Rectal smooth muscle tissue (tissue), 1 donor: ENCODE data around the gene MGRN1.

ENCODE experiments used
- H3K27ac ChIP-seq: one replicate; pipeline ENCODE4 v1.7.0; 2013; ENCODE audit warnings: low read depth, low read length, inconsistent platforms
- H3K27me3 ChIP-seq: one replicate; pipeline ENCODE4 v1.7.0; 2013; ENCODE audit warnings: low read length; ENCODE audit not compliant: control insufficient read depth, insufficient read depth
- H3K36me3 ChIP-seq: one replicate; pipeline ENCODE4 v1.7.0; 2013; ENCODE audit warnings: low read length; ENCODE audit not compliant: control insufficient read depth, insufficient read depth
- H3K4me1 ChIP-seq: one replicate; pipeline ENCODE4 v1.7.0; 2013; ENCODE audit warnings: low read length; ENCODE audit not compliant: control insufficient read depth, insufficient read depth
- H3K4me3 ChIP-seq: one replicate; pipeline ENCODE4 v1.7.0; 2013; ENCODE audit warnings: low read length
- H3K9ac ChIP-seq: one replicate; pipeline ENCODE4 v1.7.0; 2013; ENCODE audit warnings: low read length

The MGRN1 gene

DNA sequence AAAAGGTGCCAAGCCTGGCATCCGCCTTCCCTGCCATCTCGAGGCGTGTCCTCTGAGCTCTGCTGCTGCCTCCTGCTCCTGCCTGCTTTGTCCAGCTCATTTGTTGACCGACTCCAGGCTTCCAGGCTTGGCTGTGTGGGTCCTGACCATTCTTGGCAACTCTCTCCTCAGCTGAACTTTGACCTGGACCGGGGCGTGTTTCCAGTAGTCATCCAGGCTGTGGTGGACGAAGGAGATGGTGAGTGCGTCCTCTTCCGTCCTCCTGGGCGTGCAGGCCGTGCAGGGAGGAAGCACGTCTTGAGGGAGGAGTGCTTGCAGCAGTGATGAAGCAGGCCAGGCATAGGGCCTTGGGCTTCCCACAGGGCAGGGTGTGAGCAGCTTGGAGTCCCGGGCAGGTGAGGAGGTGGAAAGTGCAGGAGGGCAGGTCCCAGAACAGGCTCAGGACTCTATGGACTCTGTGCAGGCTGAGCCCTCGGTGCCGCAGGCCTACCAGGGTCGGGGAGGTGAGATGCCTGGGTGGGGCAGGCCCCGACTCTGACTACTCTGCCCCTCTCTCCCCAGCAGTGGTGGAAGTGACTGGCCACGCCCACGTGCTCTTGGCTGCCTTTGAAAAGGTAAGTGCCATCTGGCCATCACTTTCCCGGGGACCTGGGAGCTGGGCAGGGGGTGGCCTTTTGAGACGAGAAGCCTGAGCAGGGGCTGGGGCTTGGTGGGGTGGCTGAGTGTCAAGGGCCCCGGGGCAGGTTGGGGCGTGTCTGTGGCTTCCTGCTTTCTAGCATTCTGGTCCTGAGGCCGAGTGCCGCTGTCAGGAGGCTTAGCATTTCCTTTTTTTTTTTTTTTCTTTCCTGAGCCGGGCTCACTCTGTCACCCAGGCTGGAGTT lies 40.2 kb downstream of the MGRN1 start:
- H3K27me3 ChIP-seq = no peaks in the 10 kb centered on the region
- no peak overlapping the region for H3K27ac ChIP-seq
- H3K4me3 ChIP-seq = no peak overlapping the region
- H3K9ac ChIP-seq = no peak overlapping the region
- H3K36me3 ChIP-seq = peaks cover 27% of the 10 kb centered on the region
- H3K4me1 ChIP-seq = no peaks in the 10 kb centered on the region

DNA sequence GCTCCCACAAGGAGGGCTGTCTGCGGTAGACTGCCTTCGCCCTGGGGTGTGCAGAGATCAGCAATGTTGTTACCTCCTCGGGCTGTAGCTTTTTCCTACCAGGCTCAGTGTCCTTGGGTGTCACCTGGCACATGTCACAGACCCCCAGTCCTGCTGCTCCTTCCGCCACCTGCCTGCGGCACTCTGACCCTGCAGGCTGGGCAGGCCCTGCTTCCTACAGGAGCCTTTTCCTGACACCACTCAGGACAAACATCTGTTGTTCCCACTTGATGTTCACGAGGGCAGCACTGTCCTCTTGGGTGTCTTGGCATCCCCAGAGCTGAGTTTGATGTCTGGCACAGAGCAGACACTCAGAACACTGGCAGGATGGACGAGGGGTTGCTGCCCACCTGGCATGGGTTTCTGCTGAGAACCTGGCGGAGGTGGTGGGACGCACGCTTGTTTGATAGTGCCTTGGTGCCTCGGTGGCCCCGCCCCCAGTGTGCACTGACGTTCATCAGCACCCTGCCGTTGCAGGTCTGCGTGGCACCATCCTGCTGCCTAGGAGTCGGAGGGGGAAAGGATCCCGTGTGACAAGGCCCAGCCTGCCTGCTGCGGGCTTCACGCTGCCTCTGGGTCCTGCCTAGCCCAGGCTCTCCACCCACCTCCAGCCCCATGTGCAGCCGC lies 42.0 kb downstream of the MGRN1 start:
- no peak overlapping the region for H3K27ac ChIP-seq

DNA sequence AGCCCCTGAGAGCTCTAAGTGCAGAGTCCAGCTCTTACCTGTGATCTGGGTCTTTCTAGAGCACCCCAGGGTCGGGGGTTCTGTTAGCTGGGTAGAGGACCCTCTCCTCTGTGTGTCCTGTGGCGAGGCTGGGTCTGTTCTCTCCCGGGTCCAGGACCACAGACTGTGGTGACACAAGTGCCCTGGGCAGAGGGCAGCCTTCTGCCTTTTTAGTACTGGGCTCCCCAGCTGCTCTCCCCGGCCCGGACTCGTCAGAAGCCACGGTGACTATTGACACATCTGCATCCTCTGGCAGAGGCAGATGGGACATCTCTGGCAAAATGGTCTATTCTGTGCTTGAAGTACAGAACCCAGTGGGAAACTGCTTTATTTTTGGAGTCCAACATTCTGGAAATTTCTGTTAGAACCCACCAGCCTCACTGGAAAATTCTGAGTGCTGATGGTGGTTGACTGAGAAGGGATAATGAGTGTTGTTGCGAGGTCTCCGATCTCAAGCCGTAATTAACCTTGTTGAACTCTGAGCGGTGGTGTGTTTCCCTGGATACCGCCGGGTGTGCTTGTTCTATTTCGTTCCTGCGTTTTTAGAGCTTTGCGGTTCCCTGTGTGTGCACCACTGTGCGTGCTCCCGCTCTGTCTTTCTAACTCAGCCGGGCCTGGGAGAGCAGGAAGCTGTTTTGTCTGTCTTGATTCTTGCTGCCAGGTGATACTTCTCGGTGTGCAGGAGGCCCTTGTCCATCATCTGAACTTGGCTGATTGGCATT lies 42.8 kb downstream of the MGRN1 start:
- Histone ChIP-seq H3K27ac (no peak overlapping the region), H3K27me3 (no peaks in the 10 kb centered on the region), H3K4me3 (no peak overlapping the region), H3K36me3 (peaks cover 22% of the 10 kb centered on the region), H3K9ac (no peak overlapping the region), H3K4me1 (no peaks in the 10 kb centered on the region)

More for the DNA sequence above, 42.0 kb downstream of the MGRN1 start:
- Histone ChIP-seq H3K9ac (no peak overlapping the region), H3K27me3 (no peaks in the 10 kb centered on the region), H3K4me3 (no peak overlapping the region), H3K36me3 (peaks cover 22% of the 10 kb centered on the region), H3K4me1 (no peaks in the 10 kb centered on the region)

DNA sequence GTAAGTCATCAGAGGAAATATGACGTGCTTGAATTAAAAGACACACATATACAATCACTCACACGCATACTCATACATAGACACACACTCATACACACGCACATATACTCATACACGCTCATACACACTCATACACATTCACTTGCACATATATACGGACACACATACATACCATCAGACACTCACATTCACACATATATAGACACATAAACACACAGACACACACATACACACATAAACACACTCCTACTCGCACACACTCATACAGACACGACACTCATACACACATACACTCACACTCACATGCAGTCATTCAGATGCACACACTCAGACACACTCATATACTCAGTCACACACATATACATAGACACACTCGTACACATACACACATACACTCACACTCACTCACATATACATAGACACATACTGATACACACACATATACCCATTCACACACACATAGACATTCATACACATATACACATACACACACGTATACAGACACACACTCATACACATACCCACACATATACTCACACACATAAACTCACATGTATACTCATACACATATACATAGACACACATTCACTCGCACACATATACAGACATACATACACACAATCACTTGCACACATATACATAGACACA lies 43.8 kb downstream of the MGRN1 start:
- H3K4me1 ChIP-seq = no peaks in the 10 kb centered on the region
- no peak overlapping the region for H3K27ac ChIP-seq
- H3K36me3 ChIP-seq = peaks cover 25% of the 10 kb centered on the region
- no peaks in the 10 kb centered on the region for H3K27me3 ChIP-seq
- no peak overlapping the region for H3K9ac ChIP-seq
- no peak overlapping the region for H3K4me3 ChIP-seq

DNA sequence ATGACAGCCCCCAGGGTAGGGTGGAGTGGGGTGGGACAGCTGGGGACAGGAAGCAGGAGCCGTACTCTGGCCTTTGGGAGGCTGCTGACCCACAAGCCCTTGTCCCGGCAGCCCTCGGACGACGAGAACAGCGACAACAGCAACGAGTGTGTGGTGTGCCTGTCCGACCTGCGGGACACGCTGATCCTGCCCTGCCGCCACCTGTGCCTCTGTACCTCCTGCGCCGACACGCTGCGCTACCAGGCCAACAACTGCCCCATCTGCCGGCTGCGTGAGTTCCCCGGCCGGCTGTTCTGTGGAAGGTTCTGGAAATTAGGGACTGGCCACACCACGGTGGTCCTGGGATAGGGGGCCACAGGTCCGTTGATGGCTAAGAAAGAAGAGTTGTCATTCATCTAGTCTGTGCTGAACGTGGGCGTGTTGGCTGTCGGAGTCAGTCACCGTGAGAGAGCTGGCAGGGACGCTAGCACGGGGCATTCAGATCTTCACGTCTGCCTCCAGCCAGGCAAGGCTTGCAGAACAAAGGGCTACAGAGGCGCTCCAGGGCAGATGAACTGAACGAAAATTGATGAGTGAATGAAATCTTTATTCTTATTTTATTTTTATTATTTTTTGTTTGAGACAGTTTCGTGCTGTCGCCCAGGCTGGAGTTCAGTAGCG lies 48.9 kb downstream of the MGRN1 start:
- Histone ChIP-seq H3K9ac (no peak overlapping the region), H3K36me3 (peaks cover 17% of the 10 kb centered on the region), H3K27ac (no peak overlapping the region), H3K4me1 (no peaks in the 10 kb centered on the region), H3K4me3 (no peak overlapping the region), H3K27me3 (no peaks in the 10 kb centered on the region)

DNA sequence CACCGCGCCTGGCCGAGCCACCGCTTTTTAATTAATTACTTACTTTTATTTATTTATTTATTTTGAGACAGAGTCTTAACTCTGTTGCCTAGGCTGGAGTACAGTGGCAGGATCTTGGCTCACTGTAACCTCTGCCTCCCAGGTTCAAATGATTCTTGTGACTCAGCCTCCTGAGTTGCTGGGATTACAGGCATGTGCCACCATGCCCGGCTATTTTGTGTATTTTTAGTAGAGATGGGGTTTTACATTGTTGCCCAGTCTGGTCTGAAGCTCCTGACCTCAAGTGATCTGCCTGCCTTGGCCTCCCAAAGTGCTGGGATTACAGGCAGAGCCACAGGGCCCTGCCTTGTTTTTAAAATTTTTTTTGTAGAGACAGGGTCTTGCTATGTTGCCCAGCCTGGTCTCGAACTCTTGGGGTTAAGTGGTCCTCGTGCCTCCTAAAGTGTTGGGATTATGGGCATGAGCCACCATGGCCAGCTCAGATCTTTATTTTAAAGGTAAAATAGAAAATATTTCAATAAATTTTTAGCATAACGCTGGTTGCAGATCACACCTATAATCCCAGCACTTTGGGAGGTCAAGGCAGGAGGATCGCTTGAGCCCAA lies 50.4 kb downstream of the MGRN1 start:
- no peaks in the 10 kb centered on the region for H3K4me1 ChIP-seq
- H3K27ac ChIP-seq = no peak overlapping the region
- peaks cover 12% of the 10 kb centered on the region for H3K36me3 ChIP-seq

DNA sequence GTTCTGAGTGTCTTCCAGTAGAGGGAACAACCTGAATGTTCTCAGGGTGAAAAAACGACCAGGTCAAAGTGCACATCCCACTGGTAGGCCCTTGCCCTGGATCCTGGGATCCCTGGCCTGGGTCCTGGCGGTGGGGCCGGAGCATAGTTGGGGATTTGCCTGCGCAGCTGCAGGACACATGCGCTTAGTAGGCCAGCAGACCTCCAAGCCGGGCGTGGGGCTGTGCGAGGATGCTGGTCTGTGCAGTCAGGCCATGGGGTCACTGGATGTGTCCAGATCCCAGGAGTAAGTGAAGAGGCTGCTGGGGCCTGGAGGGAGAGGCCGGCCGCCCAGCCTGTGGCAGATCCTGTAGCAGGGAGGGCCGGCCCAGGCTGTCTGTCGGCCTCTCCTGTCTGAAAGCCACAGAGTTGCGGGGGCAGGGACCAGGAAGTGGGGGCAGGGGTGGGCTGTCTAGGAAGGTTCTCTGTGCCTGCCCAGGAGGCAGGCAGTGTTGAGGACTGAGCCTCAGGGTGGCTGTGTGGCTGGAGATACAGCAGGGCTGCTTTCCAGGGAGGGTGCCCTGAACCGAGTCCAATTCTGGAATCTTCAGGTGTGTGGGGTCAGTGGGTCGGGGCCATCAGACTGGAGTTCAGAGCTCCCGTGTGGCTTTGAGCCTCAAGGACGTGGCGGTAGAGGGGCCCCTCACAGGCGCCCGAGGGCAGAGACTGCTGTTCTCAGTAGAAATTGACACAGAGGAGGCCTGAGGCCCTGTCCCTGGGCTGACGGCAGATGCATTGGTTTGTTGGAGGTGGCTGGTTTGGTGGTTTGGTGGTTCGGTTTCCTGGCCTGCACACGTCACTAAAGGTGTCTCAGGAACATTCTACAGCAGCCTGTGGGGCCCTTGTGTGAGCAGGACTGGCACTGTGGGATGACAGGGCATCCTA lies 51.5 kb downstream of the MGRN1 start:
- Histone ChIP-seq H3K9ac (no peak overlapping the region), H3K27me3 (no peaks in the 10 kb centered on the region), H3K27ac (no peak overlapping the region), H3K4me3 (no peak overlapping the region), H3K36me3 (peaks cover 12% of the 10 kb centered on the region), H3K4me1 (no peaks in the 10 kb centered on the region)

More for the DNA sequence above, 50.4 kb downstream of the MGRN1 start:
- no peak overlapping the region for H3K9ac ChIP-seq
- H3K4me3 ChIP-seq = no peak overlapping the region
- H3K27me3 ChIP-seq = no peaks in the 10 kb centered on the region

DNA sequence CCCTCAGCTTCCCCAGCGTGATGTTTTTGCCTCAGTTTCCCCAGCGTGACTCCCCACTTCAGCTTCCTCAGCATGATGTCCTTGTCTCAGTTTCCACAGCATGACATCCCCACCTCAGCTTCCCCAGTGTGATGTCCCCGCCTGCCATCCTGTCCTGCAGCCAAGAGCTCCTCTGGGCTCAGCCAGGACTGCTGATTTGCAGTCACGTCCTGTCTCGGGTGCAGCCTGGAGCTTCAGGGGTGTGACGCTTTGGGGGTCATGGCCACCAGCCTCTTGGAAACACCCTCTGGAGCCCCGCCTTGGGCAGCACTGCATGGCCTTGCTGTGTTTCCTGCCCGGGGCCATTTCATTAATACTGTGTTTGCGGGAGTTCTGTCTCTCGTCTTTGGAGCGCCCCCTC lies 52.2 kb downstream of the MGRN1 start:
- H3K27ac ChIP-seq = no peak overlapping the region
- H3K36me3 ChIP-seq = peaks cover 15% of the 10 kb centered on the region
- H3K4me3 ChIP-seq = no peak overlapping the region
- no peak overlapping the region for H3K9ac ChIP-seq
- no peaks in the 10 kb centered on the region for H3K27me3 ChIP-seq
- H3K4me1 ChIP-seq = no peaks in the 10 kb centered on the region

DNA sequence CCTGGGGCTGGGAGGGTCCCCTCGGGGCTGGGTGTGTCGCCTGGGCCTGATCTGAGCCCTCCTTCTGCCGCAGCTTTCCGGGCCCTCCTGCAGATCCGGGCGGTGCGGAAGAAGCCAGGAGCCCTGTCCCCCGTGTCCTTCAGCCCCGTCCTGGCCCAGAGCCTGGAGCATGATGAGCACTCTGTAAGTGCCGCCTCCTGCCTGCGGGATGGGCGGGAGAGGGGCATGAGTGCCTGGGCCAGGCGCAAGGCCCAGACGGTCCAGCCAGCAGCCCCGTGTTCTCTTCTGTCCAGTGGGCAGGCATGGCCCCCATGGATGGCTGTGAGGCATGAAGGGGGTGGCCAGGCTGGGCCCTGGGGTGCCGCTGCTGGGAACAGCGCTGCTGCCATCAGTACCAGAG lies 52.8 kb downstream of the MGRN1 start:
- Histone ChIP-seq H3K4me1 (no peaks in the 10 kb centered on the region), H3K4me3 (no peak overlapping the region), H3K9ac (no peak overlapping the region), H3K36me3 (peaks cover 15% of the 10 kb centered on the region), H3K27ac (no peak overlapping the region), H3K27me3 (no peaks in the 10 kb centered on the region)

DNA sequence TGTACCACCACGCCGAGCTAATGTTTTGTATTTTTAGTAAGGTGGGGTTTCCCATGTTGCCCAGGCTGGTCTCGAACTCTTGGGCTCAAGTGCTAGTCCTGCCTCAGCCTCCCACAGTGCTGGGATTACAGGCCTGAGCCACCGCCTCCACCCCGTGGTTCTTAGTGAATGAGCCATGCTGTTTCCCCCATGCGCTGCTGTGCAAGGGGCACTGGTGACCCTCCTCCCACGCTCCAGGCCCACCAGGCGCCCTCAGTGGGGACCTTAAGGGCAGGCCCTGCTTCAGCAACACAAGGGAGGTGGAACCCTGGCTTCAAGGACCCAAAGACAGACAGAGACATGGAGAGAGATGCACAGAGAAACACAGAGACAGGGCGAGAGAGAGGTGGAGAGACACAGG lies 53.4 kb downstream of the MGRN1 start:
- Histone ChIP-seq H3K4me1 (no peaks in the 10 kb centered on the region), H3K27me3 (no peaks in the 10 kb centered on the region), H3K9ac (no peak overlapping the region), H3K36me3 (peaks cover 15% of the 10 kb centered on the region), H3K4me3 (no peak overlapping the region), H3K27ac (no peak overlapping the region)

DNA sequence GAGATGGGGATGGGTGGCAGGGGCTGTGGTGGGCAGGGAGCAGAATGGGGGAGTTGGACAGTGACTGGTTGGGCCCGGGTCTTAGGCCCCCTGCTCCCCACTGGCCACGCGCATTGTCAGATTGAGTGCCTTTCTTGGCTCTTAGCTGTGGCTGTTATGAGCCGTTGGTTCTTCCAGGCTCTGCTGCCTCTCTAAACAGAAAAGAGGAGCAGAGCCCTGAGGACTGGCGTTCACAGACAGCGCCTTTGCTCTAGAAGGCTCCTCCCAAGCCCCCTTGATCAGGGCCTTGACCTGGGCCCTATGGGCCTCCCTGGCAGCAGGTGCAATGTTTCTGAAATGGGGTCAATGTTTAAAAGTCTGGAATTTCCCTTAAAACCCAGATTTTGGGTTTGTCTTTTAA lies 54.0 kb downstream of the MGRN1 start:
- Histone ChIP-seq H3K27me3 (no peaks in the 10 kb centered on the region), H3K4me1 (no peaks in the 10 kb centered on the region), H3K4me3 (no peak overlapping the region), H3K9ac (no peak overlapping the region), H3K27ac (no peak overlapping the region), H3K36me3 (peaks cover 10% of the 10 kb centered on the region)
